NOMO-1 treated with dmso at 0.1 percent for 144 hours (cell line): ENCODE measurements around the gene PITX2.

Experiments
- DNase-seq: peaks from one replicate; lab custom pipeline; 2025; ENCODE audit not compliant: unreplicated experiment; lab: John Stamatoyannopoulos, UW

The PITX2 gene

GRCh38 chr4:110624904-110625494 is 2.1 kb upstream of the PITX2 start:
- DNase-seq: no peak

GRCh38 chr4:110624398-110624780 is 1.5 kb upstream of the PITX2 start:
- DNase-seq: no peak

DNA sequence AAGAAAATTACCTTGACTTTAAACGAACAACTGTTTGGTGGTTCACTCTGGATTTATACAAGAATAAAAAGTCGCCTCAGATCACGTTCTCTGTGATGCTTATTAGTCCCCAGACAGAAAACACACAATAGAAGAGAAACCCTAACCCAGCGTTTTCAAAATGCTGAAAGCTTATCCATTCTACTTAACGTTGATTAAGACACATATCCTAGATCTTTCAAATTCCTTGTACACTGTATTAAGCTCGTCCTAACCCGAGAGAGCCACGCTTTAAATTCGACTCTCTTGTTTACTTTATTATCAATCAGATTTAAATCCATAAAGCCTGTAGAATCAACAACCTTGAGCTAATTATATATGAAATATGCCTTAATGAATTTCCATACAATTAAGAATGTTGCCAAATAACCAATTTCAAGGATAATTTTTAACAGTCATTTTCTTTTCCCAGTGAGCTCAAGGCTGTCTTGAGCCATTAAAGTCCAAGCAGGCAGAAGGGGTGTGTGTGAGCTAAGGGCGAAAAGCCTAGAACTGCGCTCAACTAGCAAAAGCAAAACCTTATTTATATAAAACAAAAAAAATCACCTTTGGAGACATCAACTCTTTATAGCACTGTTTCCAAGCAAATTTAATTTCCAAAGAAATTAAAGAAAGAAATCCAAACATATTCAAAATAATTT is 981 bp upstream of the PITX2 start:
- no peak for DNase-seq

DNA sequence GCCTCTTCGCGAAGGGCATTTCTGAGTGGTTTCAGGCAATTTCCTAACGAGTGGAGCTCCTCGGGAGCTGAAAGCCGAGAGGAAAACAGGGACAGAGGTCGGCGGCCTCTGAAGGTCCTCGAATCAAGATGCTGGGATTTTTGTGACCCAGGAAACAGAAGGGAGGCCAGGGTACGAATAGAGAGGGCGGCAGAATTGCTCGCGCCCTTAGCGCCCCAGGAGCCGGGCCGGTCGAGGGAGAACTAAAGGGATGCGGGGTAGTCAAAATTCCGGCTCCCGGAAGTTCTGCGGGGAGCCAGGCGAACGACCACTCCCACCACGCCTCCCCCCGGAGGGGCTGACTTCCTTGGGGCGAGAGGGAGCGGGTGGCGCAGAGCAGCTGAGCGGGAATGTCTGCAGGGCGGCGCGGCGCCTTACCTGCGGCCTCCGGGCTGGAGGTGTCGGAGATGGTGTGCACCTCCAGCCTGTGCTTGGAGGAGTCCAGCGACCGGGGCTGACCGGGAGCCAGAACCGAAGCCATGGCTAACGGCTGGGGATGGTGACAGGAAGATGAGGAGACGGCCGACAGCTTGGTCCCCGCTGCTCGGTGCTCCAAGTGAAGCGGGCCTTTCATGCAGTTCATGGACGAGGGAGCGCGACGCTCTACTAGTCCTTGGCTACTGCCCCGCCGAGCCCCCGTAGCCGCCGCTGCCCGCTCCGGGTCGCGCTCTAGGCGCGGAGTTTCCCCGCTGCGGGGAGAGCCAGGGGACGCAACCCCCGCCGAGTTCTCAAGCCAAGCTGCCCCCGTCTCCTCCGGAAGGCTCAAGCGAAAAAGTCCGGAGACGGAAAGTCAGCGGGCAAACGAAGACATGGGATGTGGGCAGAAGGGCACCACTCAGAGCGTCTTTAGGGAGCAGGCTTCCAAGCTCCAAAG is 782 bp downstream of the PITX2 start:
- no peak for DNase-seq

DNA sequence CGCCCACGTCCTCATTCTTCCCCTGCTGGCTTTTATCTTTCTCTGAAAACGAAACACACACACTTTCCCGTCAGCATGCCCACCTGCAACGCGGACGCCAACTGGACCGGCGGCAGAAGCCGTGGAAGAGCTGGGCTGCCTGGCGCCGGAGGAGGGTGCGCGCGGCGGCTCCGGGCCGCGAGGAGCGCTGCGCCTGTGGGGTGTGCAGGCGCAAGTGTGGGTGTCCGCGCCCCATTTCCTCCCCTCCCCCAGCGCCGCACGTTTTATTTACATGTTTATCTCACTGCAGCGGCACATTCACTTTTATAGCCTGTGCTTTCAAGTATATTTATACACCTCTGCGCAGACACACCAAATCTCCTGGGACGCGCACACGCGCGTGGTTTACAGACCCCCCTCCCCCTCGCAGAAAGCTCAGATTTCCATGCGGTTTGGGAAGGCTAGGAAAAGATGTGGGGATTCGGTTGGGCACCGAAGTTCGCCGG is 1.5 kb downstream of the PITX2 start:
- no peak for DNase-seq

- no peak for DNase-seq
Measured at GRCh38 chr4:110620691-110621327, 2.1 kb downstream of the PITX2 start.

- DNase-seq: no peak
Measured at GRCh38 chr4:110620322-110620690, 2.6 kb downstream of the PITX2 start.

DNA sequence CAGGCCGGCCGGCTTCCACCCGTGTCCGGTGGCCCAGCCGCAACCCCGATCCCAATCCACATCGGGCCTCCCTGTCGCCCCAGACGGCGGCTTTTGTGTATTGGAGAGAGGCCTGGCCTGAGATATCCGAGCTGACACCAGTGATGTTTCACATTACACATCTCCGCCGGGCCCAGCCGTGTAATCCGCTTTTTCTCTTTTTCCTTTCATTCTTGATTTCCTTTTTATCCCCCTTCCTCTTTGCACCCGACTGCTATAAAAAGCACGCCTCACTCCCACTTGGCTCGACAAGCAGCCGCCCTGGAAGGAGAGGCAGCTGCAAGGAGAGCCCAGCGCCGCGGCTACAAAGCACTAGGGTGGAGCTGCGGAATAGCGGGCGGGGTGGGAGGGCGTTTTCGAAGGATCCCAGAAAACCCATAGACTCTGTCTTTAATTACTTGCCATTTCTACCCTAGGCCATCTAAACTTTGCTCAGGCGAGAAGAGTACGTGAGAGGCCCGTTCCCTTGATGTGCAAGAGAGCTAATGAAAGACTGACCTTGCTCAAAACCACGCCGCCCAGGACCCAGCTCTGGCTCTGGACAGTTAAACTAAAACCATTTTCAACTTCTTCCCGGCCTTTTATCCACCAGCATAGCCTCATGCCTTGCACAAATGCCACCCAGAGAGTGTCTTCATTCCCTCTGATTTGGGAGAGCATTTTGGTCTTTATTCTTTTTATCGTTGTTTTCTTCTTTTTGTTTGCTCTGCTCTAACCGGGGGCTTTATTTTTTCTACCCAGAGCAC is 3.2 kb downstream of the PITX2 start:
- DNase-seq: no peak

DNA sequence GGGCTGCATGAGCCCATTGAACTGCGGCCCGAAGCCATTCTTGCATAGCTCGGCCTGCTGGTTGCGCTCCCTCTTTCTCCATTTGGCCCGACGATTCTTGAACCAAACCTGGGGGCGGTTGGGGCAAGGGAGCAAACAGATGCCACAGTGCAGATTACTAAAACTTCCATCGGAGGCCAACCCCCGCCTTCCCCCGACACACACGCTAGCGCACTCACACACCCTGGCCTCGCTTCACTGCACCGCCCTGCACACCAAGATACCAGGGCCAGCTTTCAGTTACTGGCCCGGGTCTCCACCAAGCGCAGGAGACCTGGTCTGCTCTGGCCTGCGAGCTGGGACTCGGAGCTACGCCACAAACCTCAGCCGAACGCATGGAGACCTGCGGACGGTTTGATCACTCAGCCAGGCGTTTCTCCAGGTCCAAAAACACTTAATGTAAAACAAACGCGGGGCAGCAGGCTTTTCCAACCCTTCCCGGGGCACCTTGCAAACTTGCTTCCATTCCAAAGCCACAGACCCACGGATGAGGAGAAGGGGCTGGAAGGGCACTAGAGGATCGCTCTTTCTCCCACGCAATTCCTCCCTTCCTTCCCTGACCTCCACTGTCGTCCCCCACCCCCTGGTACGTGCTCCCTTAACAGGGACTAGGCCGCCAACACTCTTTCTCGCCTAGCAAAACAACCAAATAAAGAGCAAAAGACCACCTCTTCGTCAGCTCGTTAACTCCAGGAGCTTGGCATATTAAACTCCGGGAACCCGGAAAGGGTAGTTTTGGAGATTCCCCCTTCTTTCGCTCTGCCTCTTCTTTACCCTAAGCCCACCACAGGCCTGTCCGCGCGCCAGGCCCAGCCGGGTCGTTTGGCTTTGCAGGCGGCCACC is 4.1 kb downstream of the PITX2 start:
- no peak for DNase-seq

GRCh38 chr4:110617646-110618580 is 5.0 kb downstream of the PITX2 start:
- no peak for DNase-seq

DNA sequence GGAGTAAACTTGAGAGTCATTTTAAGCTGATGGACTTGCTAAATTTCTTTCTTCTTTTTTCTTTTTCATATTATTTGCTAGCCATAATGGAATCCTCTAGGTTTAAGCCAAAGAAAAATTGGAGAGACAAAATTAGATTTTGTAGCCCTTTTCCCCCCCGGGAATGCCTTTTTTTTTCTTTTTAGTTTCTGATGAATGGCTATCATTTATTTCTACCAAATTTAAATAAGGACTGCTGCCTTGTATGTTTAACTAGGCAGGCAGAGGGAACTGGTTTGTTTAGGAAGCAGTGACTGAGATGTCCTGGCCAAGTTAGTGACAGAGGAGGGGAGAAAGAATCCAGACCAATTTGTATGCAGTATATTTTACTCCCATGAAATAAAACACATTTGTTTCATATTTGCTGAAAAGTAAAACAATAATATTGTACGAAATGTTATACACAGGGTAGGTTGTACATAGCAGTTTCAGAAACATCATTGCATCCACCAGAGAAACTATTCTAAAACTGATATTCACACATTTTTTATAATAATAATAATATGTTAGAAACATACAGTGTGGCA is 5.7 kb downstream of the PITX2 start:
- DNase-seq: no peak

GRCh38 chr4:110616238-110617074 is 6.4 kb downstream of the PITX2 start:
- no peak for DNase-seq

DNA sequence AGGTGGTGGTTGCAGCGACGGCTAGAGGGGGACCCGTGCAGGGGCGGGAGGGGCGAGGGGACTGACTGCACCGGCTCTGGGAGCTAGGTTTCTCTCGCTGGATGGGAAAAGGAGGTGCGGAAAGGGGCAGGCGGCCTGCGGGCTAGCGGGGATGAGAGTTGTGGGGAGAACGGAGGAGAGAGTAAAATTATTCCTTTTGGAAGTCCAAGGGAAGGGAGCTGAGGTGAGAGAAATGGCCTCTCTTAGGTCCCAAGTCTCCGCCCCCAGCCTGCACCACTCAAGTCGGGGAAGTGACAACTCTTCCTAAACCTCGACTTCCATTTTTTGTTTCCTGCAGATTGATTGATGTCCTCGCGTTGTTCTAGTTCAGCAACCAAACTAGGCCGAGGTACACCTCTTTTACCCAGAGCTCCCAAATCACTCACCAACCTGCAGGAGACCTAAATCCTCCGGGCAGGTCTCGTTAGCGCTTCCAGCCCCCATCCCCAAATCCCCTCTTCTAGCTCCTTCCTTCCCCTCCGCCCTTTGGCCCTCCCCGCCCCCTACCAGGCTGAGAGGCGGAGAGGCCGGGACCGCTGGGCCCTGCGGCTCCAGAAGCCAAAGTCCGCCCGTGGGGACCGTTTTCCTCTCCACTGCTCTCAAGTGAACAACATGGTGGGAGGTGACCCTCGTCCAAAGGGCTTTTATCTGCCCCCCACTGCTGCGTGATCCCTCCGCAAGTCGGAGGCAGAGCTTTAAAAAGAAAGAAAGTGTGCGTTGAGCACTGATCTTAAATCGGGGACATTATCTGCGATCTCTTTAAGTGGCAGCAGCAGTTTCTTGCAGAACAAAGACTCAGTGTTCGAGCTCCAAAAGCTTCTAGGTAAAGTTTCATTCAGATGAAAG is 7.3 kb downstream of the PITX2 start:
- DNase-seq: no peak

DNA sequence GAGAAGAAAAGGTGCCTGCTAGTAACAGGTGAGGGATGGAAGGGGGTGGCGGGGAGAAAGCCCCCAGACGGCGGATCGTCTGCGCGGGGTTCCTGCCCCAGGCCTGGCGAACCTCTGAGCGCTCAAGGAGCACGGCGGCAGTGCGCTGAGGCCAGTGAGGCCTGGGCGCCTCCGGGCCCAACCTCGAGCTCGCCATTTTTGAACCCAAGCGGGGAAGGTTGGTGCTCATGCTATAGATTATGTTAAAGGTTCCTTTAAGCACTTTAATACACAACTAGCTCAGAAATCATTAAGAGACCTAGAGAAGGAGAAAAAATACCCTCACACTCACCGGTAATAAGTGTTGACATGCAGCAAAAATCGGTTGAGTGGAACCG is 7.9 kb downstream of the PITX2 start:
- no peak for DNase-seq

DNA sequence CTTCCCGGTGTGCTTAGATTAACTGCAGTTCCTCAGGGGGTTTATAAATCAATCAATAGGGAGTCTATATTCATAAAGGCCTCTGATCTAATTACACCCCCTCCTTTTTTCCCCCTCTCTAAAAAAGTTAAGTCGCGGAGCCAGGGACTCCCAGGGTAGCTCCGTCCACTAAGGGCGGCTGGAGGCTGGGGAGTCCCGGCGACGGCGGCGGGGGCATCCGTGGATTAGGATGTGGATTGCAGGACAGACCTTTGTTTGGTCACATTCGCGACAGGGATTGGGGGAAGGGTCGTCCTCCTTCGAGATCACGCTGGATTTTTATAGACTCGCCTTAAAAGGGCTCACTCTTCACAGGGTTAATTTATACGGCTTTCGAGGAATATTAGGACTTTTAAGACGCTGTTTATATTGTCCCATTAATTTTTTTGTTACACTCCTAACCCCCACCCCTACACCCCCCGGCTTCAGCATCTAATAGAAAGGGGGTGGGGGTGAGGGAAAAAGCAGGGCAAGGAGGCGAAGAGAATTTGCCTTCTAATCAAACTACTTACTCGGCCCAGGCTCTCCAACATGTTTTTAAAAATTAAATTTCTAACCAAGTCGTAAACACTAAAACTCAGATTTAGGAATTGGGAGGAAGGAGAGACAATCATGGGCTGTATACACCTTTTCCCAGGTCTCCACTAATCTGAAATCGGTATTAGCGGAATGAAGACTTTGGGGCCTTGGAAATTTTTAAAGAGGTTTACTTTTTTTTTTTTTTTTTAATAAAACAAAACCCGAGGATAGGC is 8.5 kb downstream of the PITX2 start:
- no peak for DNase-seq

DNA sequence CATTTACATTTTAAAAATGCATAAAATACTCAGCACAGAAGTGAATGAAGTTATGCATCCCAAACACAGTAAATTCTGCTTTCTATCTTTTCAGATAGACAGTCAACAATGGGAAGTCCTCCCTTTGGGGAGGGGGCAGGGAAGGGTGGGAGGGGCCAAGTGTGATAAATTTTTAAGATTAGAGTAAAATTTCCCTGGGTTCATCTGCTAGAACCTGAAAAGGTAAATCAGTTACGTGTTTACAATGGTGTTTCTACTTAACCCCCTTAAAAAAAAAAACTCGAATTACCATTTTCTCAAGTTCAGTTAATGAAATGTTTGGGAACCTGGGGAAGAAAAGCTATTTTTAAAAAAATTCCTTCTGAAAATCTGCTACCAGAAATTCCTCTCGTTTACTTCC is 9.1 kb downstream of the PITX2 start:
- no peak for DNase-seq
